GM15510 (cell line): ENCODE results near the gene FHIT.

Experiments
- POLR2A ChIP-seq: IDR thresholded peaks from 3 replicates; pipeline ENCODE4 v1.6.1; 2011; ENCODE audit warnings: borderline replicate concordance; ENCODE audit not compliant: insufficient read length; ENCODE audit errors: extremely low read depth

FHIT gene

DNA sequence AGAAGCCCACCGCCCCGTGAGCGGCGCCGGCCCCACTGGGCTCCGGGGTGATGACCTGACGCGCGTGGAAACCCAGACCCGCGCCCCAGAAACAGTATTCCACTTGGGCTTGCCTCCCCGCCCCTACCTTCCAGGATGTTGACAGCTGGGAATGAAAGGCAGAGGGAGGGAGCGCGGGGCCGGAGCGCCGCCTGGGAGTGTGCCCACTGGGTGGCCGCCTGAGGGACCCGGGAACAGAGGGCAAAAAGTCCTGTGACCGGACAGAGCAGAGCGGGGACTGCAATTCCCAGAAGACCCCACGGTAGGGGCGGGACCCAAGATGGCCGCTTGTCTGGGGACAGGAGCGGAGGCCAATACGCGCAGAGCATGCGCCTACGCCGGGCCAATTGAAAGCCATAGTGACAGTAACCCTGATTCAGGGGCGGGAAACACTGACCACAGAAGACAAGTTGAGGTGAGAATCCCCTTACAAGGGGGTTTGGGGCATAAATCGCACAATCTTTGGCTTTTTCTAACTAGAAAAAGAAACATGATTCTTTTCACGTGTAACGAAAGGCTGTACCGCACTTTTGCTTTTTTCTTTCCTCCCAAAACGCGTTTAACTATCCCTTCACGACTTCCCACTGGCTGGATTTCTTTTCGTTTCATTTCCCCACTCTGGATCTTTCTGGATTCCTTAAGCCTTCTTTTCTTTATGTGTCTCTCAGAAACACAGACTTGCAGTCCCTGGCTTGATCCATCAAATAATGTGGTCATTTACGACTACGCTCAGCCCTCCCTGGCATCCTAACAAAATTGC lies at the start of gene FHIT:
FHIT (minus strand) TSS at position 279 of the 799 bp plus-strand sequence.
- peak; percentile 55 for TF ChIP-seq POLR2A

GRCh38 chr3:61300786-61301185 lies 49.5 kb upstream of the FHIT start:
- no peak for TF ChIP-seq POLR2A

- TF ChIP-seq POLR2A, result no peak
Measured at GRCh38 chr3:61300006-61300380, 48.7 kb upstream of the FHIT start.

DNA sequence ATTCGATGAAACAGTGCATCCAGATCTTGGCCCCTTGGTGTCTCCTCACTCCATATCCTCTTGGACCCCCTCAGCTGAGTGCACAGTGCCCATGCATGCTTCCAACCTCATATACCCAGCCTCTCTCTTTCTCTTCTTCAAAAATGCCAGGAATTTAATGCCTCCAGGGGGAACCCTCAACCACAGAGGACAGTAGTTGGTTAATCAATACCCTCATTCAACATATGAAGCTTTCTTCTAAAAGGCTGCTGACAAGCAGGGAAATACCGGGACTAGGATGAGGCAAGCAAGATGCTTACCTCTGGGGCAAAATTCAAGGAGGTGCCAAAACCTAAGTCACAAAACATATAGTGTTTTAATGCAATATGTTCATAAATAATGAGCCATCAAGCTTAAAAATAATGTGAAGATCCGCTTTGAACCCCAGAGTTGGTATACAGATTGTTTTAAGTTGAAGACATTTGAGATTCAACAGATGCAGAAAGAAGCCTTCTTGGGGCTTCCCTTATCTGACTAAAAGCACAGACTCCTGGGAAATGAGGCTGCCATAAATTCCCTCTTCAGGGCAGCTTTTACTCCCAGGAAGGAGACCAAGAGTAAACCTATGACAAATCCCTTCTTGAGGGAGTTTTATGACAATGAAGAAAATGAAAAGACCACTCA lies 48.2 kb upstream of the FHIT start:
- no peak for TF ChIP-seq POLR2A

DNA sequence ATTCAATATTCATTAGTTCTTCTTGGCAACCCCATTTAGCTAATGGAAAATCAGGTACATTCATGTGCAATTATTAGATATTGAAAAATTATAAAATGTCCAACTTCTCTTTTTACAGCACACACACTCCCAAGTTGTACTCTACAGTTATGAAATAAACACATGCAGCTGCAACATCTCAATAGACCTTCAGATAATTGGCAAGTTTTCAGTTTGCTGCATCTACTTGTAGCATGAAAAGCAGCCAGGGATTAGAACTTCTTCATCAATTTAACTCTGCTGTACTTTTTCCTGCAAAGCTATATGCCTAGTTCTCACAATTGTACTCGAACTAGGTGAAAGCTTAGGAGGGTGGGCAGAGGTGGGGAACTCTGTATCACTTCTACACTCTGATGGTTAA lies 46.6 kb upstream of the FHIT start:
- TF ChIP-seq POLR2A, result no peak

- no peak for TF ChIP-seq POLR2A
Measured at GRCh38 chr3:61288446-61288845, 37.2 kb upstream of the FHIT start.

DNA sequence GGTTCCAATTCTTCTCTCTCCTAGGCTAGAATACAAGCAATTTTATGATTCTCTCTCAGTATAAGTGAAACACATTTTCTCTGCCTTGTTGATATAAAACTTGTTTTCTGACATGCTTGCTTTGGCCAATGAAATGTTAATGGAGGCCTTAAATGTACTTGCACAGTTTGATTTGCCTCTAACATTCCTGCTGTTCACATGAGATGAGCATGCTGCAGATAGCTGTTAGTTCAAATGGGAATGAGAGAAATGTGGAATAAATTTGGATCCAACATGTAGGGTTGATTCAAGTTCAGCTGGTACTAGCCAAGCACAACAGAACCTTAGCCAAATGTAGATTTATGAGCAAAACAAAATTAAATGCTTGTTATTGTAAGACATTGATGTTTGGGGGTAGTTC lies 32.6 kb upstream of the FHIT start:
- no peak for TF ChIP-seq POLR2A

DNA sequence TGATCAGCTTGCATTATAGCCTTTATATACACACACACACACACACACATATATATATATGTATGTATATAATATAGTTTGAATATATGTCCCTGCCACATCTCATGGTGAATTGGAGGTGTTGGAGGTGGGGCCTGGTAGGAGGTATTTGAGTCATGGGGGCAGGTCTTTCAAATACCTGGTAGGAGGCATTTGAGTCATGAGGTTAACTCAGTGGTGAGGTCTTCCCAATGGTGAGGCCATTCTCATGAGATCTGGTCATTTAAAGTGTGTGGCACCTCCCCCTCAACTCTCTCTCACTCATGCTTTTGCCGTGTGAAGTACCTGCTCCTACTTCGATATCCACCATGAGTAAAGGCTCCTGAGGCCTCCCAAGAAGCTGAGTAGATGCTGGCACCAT lies 27.5 kb upstream of the FHIT start:
- no peak for TF ChIP-seq POLR2A

DNA sequence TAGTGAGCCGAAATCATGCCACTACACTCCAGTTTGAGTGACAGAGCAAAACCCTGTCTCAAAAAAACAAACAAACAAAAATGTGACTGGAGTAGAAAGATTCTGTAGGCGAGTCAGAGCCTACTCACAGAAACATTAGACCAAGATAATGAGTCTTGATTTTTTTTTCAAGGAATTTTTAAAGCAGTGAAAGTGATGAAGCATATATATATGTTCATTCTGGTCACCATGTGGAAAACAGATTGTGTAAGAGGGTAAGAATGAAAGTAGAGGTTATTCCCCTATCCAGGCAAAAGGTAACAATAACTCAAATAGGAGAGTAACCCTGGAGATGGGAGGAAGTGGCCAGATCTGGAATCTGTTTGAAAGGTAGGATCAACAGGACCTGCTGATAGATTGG lies 26.2 kb upstream of the FHIT start:
- no peak for TF ChIP-seq POLR2A

DNA sequence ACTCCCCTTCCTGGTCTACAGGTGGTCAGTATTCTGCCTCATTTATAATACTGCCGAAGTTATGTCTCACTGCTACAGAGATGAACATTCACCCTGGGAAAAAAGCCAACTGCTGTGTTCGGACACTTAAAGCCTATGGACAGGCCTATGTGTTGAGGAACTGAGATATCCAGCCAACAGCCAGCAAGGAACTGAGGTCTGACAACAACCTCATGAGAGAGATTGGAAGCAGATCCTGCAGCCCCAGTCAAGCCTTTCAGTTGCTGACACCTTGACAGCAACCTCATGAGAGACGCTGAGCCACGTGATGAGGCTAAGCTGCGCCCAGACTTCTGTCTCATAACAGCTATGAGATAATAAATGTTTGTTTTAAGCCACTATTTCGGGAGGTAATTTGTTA lies 18.2 kb upstream of the FHIT start:
- TF ChIP-seq POLR2A, result no peak

DNA sequence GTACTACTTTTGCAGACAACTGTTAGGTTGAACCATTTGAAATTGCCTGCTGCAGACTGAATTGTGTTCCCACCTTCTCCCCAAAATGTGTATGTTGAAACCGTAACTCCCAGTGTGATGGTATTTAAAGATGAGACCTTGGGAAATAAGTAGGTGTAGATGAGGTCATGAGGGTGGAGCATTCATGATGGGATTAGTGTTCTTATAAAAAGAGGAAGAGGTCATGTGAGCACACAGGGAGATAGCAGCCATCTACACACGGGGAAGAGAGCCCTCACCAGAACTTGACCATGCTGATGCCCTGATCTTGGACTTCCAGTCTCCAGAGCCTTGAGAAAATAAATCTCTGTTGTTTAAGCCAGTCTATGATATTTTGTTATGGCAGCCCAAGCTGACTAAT lies 17.4 kb upstream of the FHIT start:
- no peak for TF ChIP-seq POLR2A

DNA sequence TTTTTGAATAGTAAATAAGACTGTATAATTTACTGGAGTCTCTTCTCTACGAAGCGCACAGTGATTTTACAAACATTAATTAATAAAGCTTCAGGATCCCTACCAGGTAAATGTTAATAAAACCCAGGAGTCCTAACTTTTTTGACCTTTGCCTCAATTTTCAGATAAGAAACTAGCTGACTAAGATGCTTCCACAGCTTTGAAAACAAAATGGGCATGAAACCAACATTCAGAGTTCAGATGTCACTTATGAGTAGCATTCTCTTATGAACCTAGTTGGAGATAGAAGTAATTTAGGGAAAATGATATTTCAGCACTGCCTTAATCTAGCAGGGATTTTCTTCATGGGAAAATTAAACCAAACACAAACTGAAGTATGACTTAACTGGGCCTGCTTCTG lies 13.0 kb upstream of the FHIT start:
- TF ChIP-seq POLR2A, result no peak

- no peak for TF ChIP-seq POLR2A
Measured at GRCh38 chr3:61257148-61257547, 5.9 kb upstream of the FHIT start.

GRCh38 chr3:61253756-61254155 lies 2.5 kb upstream of the FHIT start:
- TF ChIP-seq POLR2A, result no peak

GRCh38 chr3:61252836-61253235 lies 1.6 kb upstream of the FHIT start:
- no peak for TF ChIP-seq POLR2A

DNA sequence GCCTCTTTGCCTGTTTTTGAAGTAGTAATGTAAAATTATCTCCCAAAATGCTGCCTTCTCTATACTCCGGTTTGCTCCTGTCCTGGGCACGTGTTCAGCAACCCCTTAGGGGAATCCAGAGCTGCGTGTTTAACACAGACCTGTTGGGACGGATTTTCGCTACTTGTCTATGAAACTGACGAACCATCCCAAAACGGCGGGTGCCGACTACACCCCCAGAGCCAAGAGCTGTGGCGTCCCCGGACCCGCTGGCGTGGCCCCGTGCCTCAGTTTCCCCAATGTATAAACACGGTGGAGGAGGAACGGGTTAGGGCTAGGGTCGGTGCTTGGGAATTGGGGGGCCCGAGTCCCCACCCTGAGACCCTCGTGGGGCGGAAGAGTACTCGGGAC lies 473 bp downstream of the FHIT start:
- TF ChIP-seq POLR2A, result no peak
